Activated CD8-positive, alpha-beta memory T cell treated with anti-CD3 and anti-CD28 coated beads, Interleukin-2, amount 50 U/mL, for 1 hour (primary cell): ENCODE data around the gene CADPS2.

Experiments used
- DNase-seq: peaks from one replicate; pipeline ENCODE4 v3.0.0-alpha.2; 2020; ENCODE audit errors: extremely low read depth

Gene CADPS2

DNA sequence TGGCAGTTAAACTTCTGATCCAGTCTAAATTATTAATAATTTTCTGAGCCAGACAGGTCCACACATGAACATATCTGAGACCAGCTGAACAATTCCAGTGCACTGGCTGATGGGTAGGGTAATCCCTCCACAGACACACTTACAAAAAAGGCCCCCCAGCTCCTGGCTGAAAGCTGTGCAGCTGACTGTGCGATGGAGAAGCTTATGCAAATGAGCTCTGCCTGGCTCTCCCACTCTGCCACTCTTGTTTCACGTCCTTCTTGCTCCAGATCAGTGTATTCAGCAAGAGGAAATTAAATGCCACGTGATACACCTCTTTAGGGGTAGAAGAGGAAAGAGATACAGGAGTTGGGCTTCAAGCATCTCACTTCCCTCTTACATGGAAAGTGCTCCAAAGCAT lies 505.3 kb downstream of the CADPS2 start:
- no peak for DNase-seq

DNA sequence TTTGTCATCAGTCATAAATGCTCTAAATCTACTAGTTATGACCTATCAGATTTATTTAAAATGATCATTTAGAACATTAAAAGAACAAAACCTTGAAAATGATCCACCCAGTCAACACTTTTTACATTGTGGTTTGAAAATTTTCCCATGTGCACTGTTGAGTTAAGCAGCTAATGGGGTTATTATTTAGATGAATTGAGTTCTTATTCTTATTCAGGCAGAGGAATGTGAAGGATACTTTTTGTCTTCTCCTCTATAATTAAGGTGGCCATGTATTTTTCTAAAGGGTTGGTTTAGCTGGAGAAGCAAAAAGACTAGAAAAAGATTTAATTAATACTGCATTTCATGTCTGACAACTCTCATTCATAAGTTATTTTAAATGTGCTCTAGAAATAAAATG lies 506.8 kb downstream of the CADPS2 start:
- no peak for DNase-seq

DNA sequence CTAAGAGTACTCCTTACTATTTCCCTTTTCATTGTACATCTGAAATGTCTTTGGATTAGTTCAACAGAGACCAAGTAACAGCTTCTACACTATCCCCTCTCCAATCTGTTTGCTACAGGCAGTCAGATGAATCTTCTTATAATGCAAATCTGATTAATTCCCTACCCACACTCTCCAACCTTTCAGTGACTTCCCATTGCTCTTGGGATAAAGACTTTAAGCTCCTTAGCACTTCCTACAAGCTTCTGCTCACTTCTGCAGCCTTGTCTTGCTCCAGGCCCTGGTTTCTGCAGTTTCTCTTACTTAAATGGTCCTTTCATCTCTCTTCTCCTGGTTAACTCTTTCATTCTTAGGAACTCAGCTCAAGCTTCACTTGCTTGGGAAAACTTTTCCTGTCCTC lies 516.5 kb downstream of the CADPS2 start:
- no peak for DNase-seq

DNA sequence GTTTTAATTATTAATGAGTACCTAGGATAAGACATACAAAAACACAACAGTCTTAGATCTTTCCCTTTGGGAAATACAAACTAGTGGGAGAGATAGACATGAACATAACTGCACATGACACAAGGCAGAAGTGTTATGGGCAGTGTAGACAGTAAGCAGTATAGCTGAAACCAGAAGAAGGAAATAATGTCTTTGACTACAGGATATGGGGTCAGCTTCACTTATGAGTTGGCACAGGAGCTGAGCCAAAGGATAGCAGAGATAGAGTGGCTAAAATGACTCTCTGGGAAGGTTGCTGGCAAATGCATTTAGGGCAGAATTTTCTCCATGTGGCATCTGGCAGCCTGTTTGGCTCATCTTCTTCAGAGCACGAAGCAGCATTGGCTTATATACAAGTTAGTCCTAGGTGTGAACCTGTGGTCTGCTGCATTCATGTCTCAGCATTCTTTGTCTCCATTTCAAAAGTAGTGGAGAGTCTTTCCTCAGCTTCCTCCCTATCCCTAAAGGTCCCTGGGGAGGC lies 521.4 kb downstream of the CADPS2 start:
- DNase-seq: no peak

DNA sequence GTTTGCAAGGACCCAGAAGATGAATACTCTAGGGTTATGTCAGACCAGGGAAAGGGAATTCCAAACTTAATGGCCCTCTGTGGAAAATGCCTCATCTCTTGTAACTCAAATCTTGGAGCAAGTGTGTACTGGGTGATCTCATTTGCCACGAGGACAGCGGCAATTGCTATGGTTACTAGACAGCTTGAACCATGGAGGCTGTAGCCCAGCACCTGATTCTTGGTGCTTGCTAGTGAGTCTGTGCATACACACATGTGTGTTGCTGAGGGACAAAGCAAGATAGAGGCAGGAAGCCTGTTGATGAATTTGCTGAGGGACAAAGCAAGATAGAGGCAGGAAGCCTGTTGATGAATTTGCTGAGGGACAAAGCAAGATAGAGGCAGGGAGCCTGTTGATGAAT lies 523.1 kb downstream of the CADPS2 start:
- no peak for DNase-seq

DNA sequence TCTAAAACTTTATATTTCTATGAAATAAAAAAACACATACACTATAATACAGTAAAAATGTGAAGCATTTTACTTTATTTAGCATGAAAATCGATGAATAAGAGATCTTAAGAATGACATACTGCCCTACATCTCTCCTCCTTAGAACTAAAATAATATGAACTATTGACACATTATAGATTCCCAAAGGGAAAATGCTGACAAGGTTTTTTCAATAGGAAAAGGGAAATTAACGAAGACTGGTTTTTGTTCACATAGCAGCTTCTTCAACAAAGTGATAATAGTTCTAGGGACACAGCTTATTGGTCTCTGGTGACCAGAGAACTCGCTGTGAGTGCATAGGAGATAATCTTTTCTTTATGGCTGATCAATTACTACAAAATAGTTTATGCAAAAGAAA lies 523.8 kb downstream of the CADPS2 start:
- DNase-seq: no peak

DNA sequence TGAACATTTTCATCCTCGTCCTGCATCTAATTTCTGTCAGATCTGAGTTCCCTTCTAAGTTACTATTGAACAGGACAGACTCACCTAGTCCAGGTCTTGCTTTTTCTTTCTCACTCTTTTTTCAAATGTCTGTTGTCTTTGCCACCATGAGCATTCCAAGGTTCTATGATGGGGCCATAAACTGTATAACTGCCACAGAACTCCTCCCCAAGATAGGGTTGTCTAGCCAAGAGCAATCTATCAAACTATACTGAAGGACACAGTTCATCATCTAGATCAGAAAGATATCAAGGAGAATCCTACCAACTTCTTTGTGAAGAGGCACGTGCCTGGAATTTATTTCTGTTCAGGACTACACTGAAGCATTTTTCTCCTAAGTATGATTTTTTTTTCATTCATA lies 531.6 kb downstream of the CADPS2 start:
- no peak for DNase-seq

DNA sequence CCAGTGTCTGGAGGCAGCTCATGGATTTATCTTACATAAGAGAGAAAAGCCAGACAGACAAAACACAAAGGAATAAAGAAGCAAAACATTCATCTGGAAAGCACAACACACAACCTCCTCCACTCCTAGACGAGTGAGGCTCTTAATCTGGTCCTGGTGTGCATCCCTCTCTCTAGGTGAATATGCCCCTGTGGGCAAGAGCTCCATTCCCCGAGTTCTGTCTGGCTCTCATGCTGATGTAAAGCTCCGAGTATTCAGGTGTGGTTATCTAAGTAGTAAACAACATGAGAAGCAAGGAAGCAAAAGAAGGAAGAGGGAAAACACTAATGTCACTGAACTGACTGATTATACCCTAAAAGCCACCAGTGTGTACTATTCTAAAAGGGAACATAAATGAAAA lies 533.8 kb downstream of the CADPS2 start:
- DNase-seq: no peak

DNA sequence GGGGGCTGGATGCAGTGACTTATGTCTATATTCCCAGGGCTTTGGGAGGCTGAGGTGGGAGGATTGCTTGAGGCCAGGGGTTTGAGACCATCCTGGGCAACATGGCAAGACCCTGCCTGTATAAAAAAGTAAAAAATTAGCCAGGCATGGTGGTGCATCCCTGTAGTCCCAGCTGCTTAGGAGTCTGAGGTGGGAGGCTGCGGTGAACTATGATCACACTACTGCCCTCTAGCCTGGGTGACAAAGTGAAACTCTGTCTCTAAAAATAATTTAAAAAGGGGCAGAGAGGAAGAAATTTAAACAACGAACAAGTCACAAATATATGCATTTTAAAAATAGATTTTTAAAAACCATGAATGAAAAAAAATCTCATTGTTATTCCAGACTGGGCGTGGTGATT lies 535.6 kb downstream of the CADPS2 start:
- DNase-seq: no peak

DNA sequence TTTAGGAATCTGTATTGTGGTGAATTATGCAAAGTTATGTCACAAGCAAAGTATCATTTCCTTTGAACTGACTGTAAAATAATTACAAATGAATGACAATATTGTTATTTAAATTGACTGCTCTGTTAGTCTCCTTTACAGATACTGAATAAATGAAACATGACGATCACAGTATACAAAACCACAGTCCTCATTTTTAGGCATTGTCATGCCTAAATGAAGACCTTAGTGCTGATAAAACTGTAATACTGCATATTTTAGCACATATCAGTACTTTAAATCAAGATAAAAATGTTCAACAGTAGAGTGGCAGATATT lies 542.0 kb downstream of the CADPS2 start:
- DNase-seq: no peak

DNA sequence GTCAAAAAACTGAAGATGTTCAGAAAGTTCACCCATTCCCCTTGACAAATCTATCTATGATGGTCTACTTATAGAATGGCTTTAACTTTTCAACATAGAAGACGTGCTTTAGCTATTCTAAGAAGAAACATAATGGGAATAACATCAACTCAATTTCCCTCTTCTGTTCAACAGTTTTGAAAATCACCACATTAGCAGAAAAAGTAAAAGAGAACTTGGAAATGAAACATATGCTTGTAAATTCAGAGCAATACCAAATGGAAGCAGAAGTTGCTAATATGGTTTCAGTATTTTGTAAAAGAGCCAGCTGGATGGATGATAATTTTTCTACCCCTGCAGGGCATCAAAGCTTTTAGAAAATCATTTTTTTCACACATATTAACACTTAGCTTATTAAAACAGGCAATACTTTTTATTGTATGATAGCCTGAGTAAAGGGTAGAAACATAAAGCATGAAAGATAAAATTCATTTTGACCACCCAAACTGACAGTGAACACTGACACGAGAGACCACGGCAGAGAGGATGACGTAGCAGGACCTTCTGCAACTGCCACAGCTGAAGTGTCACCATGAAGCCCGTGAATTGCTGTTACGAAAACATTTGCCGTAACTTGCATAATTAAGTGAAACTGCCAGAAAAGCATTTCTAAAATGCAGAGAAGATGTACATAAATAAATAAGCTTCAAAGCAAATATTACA lies 542.5 kb downstream of the CADPS2 start:
- DNase-seq: no peak

DNA sequence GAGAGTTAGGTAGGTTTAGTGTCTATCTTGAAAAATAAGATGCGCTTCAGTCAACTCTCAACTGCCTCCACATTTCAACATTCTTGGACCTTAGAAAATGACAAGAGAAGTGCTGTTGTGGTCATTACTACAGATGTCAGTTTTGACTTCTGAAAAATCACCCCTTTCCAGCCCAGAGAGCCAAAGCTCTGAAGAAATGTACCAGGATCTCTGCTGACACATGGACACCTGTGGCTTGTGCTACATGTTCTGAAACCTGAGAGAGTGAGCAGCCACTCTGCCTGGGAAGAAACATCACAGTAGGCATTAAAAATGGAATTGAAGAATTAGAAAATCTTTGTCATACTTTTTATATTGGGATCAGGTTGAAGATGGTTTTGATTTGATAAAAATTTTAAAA lies 545.8 kb downstream of the CADPS2 start:
- no peak for DNase-seq

DNA sequence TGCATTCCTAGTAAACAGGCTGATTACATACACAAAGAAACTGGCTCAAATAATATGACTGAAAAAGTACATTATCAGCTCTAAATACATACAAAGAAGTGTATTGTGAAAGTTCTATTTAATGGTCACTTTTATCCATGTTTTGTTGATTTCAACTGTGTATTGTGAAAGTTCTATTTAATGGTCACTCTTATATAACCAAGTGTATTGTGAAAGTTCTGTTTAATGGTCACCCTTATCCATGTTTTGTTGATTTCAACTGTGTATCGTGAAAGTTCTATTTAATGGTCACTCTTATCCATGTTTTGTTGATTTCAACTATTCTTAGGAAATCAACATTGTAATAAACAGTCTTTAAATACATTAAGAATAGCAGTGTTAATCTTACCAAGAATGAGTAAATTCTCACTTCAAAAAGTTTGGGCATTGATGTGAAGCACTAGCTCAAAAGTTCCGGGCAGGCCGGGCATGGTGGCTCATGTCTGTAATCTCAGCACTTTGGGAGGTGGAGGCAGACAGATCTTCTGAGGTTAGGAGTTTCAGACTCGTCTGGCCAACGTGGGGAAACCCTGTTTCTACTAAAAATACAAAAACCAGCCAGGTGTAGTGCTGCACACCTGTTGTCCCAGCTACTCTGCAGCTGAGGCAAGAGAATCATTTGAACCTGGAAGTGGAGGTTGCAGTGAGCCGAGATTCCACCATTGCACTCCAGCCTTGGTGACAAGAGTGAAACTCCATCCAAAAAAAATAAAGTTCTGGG lies 546.9 kb downstream of the CADPS2 start:
- DNase-seq: no peak

DNA sequence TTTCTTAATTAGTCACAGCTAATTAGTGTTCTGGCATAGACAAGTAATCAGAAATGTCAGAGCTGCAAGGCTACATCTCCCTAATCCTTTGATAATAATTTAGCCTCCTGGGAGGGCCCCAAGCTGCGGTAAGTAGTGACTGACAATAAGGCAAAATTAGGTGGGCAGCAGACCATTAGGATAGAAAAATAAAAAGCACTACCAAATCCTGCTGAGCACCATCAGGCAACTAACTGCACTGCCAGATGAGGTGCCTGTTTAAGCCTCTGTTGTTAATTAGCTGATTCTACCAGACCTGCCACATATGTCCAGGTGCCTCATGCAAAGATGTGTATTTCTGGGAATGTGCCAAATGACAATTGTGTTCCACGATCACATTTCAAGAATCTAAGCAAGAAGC lies 549.2 kb downstream of the CADPS2 start:
- no peak for DNase-seq

DNA sequence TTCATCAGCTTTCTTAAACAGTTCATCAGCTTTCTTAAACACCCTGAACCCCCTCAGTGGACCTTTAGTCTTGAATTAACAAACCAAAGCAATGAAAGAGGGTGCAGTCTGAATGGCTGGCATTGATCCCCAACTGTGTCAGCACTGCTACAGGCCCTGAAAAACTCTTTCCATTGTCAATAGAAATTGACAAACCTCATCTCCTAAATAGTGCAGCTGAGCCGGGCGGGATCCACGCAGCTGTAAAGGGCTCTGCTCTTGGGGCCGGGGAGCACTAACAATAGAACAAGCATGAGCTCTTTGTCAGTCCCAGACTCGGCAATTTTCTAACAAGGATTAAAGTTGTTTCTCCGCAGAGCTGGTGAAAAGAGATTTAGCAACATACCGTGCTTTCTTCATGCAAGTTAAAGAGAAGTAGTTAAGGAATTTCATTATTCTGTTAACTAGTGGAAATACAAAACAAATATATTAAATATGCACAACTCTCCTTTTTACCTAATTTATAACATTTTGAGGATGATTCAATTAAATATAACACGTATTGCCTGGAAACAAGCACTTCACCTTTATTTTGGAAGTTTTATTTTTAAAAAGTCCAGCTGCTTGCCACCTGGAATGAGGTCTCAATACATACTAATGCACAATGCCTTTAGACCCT lies 557.0 kb downstream of the CADPS2 start:
- no peak for DNase-seq

DNA sequence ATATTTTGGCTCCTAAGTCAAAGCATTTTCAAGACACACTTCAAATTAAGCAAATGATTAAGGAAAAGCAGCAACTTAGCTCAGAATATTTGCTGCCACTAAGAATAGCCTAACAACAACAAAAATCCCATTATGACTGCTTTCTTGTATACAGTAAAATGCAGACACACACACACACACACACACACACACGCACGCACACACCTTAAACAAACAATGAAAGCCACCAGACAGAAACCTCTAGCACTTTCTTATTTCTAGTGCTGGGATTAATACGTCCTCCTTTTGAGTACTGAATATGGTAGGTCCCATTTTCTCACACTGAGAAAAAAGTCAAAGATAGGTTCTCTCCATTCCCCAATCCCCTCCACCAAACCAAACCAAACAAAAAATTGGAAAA lies 558.3 kb downstream of the CADPS2 start:
- DNase-seq: no peak

DNA sequence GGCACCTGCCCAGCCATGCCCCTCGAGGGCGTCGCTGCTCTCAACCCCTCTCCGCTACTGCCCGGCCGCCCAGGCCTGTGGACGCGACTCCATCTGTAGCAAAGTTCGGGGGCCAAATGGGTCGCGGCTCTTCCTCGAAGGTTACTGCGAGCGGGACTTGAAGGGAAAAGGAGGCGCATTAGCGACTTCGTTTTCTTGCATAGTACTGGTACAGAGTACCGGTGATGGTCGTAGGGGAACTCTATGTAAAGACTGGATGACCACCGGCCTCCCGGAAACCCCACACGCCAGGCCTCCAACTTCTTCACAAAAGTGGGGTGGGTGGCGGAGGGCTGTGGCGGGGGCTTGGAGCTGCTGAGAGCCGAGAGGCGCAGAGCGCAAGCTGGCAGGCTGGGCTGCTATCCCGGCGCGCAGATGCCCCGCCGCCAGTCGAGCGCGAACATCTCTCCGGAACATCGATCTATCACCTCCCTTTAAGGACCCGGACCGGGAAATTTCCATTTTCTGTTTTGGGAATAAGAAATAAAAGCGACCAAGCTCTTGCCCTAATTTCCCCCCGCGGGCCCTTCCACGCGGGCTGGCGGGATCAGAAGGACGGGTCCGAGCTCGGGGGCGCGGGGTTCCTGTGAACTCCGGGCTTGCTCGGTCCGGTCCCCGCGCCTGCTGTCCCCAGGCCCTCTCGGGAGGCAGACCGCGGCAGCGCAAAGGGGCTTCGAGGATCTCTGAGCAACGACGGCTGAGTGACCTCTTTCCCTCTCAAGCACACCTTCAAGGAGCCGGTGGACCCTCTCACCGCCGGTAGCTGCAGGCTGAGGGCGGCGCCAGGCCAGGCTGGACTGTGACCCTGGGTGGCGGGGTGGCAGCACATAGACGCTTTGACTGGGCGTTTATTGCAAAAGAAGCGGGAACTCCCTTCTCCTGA lies 569.5 kb downstream of the CADPS2 start:
- DNase-seq: no peak

DNA sequence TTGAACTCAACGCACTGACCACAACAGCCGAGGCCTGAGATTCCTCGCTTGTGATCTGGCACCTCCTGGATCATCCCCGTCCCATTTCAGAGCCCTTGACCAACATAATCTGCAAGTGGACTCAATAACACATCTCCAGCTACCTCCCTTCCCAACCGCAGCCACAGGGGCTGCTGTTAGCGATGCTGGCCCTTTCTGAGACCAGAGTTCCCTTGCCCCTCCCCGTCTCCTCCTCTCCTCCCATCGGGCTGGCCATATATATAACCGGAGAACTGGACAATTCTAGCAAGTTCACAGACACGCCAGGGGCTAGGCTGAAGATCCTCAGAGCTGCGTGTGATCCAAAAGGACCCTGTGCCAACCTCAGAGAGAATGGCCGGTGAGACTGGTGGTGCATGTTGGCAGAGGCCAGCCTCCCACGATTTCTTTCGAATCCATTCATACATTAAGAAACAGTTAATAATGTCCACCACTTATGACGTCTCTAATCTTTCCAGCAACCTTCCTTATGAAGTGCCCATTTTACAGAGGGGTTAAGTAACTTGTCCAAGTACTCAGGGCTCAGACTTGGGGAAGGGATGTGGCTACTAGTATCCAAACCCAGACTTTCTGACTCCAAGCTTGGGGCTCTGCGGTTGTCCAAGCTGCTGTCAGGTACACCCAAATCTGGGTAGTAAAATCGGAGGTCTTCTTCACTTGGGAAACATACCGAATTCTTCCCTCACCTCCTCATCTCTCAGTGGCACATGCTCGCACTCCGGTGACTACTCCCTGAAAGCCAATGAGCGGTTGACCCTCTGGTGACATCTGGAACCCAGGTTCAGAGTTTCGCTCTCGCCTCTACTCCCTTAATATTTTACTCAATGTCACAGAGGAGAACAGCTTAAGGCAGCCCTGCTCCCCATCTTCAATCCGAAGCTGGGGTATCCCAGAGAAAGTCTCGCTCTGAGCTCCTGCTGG lies 570.5 kb downstream of the CADPS2 start:
- DNase-seq: no peak

DNA sequence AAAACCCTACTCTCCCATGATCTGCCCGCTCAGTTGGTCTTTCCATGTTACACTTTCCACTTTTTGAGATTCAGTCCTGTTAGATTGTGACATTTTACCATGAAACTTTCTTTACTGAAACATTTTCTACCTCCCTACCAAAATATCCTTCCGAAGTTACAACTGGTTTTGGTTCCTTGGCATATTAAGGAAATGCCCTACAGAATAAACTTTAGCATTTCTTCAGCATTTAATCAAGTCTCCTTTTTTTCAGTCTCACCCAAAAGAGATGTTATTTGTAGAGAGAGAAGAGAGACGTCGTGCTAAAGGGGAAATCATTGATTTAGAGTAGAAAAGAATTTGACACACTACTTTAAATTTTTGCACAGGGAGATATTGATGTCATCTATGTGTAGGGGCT lies 572.0 kb downstream of the CADPS2 start:
- DNase-seq: no peak

DNA sequence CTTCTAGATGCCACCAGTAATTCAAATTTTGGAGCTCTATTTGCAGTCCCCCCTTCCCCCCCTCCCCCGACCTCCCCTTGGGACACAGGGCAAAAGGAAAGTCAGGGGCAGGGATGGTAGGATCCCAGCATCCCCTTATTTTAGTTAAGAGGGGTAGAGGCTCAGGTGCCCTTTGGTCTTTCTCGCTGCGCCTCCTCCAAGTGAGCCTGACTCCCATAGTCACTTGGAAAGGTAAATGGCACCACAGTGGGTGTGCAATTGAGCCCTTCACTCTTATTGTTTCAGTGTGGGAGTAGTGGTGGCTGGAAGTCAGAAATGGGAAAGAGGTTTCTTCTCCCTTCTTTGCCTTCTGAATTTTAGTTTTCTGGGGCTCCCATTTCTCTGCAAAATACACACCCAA lies 573.5 kb downstream of the CADPS2 start:
- DNase-seq: no peak
